ENCODE data around the gene SYT2.

DNA sequence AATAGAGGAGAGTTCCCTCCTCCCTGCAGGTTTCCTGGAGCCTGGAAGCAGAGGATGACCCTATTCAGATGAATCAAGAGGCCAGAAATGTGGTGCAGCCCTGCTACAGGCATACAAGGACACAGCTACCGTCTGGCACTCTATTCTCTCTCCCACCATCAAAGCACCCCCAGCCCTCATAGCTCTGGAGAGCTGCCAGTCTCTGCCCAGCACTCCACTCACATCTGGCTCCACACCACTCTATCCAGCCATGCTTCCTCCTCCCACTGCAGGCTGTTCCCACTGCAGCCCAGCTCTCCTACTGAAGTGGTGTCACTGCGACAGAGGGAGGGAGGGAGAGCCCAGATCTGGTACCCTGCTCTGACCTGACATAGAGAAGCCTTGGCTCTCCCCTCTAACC lies 18.4 kb downstream of the SYT2 start:
- TF ChIP-seq EP300 (IDR thresholded peaks at IDR 0.05) (no peak), POLR2A (IDR thresholded peaks at IDR 0.05) (no peak), POLR2AphosphoS5 (IDR thresholded peaks at IDR 0.05) (no peak)
- TF ChIP-seq, protein P1, sequence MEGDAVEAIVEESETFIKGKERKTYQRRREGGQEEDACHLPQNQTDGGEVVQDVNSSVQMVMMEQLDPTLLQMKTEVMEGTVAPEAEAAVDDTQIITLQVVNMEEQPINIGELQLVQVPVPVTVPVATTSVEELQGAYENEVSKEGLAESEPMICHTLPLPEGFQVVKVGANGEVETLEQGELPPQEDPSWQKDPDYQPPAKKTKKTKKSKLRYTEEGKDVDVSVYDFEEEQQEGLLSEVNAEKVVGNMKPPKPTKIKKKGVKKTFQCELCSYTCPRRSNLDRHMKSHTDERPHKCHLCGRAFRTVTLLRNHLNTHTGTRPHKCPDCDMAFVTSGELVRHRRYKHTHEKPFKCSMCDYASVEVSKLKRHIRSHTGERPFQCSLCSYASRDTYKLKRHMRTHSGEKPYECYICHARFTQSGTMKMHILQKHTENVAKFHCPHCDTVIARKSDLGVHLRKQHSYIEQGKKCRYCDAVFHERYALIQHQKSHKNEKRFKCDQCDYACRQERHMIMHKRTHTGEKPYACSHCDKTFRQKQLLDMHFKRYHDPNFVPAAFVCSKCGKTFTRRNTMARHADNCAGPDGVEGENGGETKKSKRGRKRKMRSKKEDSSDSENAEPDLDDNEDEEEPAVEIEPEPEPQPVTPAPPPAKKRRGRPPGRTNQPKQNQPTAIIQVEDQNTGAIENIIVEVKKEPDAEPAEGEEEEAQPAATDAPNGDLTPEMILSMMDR (IDR thresholded peaks at IDR 0.05), result no peak
